CD4-positive, alpha-beta T cell treated with Interleukin-4 for 4 hours (primary cell): ENCODE measurements around the gene MST1.

Experiments
- DNase-seq: peaks from one replicate; pipeline ENCODE4 v3.0.0-alpha.2; 2020

Gene MST1

DNA sequence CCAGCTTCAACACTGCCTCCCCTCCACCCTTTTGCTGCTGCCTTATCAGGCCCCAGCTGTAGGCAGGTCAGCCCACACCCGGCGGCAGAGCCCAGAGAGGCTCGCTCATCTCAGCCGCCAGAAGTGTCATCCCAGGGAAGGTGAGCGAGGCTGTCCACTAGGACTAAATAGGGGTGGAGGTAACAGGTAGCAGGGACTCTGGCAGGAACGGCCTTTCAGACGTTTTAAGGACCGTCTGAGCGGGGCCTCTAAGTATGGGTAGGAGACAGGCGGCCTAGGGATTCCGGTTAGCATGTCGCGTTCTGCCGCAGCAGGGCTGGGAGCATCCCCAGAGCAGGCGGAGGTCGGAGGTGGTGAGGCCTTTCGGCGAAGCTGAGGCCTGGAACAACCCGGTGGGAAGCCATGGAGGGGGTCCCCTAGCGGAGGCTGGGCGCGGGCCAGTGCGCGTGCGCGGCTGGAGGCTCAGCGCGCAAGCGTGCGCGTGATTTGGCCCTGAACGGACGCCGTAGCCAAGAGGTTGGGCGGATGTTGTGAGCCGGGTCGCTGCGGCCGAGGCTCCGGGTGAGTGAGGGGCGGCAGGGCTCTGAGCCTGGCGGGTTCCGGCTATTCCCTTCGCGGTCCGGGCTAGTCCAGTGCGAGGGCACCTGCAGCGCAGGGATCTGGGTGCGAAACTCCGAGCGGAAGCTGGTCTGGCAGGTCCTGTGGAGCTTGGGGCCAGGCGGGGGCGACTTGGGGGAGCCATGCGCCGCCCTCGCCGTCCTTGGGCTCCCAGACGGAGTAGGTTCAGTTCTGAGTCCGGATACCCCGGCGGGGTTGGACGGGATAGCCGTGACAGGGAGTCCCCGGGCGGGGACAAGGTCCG is at the start of gene MST1, which contains the start of gene RNF123:
MST1 (minus strand) TSS at position 429 of the 862 bp plus-strand sequence. CDS start 783 bp downstream, outside the sequence.
RNF123 (plus strand) TSS at position 512 of the 862 bp plus-strand sequence. CDS start 1,609 bp downstream, outside the sequence.
- DNase-seq: peak; percentile 91

DNA sequence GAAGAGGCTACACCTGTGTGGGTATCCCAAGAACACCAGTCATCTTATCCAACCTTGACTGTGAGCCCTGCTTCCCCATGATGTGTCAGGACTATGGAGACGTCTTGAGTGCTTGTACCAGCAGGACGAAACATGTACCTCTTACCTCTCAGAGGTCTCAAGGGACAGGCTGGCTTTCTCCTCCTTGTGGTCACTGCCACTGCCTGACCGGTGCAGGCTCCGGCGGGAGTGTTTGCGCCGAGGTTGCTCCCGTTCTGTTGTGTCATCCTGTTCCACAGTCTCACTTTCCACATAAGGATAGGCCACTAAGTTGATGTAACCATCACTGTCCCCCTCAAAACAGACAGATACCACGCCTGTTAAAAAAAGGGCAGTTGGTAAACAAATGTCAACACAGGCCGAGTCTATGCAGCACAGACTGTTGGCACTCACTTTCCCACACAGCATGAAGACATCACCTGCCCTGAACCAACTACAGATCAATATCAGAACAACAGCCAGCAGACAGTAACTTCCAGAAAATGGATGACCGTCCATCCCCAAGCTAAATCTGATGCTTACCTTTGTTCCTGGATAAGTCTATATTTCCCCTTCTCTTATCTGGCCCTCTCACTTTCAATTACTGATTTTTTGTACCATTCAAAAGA is 48.9 kb upstream of the MST1 start:
- no peak for DNase-seq

DNA sequence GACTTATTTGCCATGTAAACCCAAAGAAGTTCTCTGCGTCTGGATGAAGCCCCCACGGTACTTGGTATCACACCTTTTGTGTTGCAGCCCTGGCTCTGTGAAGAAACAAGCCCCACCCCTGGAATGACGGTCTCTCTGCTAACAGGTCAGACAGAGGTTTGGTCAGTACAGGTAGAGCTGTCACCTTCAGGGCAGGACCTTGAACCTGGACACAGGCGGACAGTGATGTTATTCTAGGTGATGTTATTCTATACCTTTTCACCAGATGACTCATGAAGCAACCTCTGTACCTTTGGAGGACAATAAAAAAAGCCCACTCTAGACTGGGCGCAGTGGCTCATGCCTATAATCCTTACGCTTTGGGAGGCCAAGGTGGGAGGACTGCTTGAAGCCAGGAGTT is 45.5 kb upstream of the MST1 start:
- no peak for DNase-seq

DNA sequence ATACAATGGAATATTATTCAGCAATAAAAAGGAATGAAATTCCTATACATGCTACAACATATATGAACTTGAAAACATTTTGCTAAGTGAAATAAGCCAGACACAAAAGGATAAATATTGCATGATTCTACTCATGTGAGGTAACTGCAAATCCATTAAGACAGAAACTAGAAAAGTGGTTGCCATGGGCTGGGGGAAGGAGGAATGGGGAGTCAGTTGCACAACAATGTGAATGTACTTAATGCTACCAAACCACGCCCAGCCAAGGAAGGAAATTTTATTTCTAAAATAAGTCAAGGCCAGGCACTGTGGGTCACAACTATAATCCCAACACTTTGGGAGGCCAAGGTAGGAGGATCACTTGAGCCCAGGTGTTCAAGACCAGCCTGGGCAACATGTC is 44.3 kb upstream of the MST1 start:
- DNase-seq: no peak

DNA sequence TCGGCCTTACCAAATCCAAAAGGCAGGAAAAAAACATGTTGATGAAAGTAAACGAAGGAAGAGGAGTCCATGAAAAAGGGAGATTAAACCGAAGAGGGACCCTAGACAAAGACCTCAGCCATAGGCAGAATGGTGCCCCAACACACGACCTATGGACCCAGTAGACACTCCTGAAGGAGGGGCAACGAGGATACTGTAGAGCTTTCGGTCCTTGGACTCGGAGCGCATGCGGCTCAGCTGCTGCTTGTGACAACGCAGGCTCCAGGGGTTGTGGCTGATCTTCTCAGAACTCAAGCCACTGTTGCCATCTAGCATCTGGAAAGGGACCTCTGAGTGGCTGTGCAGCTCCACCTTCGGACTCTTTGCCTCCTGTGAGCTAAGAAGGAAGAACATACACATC is 43.3 kb upstream of the MST1 start:
- no peak for DNase-seq

DNA sequence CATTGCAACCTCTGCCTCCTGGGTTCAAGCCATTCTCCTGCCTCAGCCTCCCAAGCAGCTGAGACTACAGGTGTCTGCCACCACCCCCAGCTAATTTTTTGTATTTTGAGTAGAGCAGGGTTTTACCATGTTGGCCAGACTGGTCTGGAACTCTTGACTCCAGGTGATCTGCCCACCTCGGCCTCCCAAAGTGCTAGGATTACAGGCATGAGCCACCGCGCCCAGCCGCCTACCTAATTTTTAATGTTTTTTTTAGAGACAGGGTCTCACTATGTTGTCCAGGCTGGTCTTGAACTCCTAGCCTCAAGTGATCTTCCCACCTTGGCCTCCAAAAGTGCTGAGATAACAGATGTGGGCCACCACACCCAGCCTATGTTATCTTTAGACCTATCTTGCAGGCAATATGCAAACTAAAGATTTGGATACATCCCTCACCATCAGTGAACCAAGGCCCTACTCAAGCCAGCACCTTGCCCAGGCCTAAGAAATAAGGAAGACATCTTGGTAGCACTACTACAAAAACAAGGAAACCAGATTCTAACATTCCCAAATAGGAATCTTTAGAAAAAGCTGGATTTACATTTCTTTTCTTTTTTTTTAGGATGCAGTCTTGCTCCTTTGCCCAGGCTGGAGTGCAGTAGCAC is 40.8 kb upstream of the MST1 start:
- no peak for DNase-seq

DNA sequence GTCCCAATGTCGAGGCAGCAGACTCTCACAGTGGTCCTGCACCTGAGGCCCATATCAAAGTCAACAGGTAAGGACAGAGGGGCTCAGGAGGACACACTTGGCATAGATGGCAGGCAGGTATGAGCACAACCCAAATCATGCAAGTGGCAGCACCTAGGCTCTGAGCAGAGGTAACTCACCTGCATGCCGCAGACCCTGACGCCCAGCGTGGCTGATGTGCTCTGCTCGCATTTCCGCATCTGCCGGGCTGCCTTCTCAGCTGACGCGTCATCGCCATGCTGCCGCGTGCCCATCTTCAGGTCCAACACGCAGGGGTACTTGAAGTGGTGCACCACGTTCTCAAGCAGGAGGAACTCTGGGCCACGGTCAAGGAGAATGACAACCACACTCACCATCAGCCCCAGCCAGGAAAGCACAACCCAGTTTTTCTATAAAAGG is 38.7 kb upstream of the MST1 start:
- no peak for DNase-seq

DNA sequence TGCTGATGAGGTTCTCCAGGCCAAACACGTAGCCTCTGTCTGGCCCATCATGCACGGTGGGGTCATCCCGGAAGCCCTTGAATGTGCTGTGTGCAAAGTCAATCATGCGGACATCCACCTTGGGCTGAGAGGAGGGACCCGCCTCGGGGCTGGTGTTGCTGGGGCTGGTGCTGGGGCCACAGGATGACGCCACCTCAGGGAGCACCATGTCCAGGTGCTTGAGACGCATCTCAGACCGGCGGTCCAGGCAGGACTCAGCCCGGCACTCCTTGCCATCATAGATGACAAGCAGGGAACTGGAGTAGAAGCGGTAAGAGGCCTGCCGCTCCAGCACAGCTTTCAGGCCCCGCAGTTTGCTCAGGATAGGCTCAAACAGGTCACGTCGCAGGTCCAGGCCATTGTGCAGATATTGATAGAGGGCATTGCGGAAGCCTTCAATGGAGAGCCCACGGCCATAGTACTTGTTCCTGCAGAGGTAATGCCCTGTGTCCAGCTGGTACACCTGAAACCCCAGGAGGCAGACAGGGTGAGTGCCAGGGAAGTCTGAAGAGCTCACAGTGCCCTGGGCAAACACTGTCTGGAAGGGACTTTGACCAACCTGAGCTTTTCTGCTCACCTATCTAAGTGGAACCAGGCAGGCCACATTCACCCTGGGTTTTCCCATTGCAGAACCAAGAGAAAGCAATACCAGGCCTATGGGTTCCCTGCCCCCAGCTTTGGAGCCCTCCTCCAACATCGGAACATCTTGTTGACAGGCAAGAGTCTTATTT is 38.1 kb upstream of the MST1 start:
- no peak for DNase-seq

DNA sequence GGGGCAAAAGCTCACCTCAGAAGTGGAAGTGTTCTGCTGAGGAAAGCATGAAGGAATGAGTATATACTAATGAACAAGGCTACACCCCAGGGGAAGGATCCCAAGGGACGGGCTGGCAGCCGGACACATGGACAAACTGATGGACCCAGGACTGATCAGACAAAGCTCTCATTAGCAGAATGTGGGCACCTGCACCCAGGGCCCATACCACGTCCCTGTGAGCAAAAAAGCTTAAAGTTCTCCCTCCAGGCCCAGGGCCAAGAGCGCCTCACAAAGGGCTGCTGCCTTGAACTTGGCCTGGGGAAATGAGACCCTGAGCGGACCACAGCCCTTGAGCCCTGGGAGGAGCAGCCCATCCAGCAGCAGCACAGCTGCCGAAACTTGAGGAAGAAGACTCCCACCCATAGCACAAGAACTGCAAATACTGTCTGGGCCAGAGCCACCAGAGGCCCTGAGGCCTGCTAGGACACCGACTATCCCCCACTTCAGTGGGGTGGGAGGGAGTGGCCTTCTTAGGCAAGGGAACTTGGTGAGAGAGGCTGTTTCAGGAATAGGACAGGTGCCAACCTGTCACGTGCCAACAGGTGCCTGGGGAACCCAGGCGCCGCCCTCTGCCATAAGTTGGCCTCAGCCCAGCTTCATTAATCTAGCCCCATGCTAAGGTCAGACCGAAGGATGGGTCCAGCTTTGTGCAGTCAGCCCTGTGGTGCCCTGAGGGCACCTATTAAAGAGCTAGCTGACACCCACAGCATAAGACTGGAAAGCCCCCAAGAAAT is 36.8 kb upstream of the MST1 start:
- no peak for DNase-seq

DNA sequence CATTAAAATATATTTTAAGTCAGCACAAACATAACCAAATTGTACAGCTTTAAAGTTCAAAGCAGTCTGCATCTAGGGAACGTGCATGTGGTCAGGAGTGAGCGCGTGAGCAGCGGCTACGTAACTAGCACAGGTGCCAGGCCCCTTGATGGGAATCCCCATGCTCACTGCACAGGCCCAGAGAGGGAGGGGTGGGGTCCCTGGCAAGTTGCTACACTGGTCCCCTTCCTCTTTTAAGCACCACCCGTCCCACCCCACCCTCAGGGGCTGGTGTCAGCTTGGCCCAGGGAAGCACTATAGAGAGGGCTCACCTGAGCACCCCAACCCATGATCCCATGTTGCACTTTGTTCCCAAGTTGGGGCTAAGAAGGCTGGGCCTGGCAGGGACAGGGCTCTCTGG is 35.3 kb upstream of the MST1 start:
- DNase-seq: peak; percentile 22

DNA sequence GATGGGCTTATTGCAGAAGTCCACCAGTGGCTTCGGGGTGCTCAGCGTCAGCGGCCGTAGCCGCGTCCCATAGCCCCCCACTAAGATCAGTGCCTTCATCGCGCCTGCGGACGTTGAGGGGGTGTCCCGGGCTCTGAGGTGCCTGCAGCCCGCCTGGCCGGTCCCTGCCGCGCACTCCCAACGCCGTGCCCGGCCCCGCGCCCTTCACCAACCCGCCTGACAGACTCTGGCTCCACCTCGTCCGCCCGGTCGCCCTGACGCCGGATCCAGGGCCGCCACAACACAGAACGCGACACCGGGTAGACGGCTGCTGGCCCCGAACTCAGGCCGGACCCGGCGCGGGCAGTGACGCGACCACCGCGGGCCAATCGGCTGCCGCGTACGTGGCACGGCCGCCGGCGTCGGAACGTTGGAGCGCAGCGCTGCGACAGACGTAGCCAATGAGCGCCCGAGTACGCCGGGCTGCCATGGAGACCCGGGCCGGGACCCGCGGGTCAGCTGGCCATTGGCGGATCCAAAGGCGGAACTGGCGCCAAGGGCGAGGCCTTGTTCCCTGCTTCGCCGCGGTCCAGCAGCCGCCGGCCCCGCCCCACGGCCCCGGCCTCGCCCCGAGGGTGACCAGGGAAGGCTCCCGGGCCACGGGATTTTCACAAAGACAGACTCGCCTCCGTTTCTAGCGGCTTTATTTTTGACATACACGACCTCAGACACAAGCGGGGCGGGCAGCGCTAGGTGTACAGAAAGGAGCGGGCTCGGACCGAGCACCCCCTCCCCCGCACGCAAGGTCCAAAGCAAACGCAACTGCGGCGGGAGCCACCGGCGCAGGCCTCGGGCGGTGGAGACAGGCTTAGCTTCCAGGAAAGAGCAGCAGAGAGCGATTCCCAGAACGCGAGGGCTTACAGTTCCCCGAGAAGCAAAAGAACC is 34.6 kb upstream of the MST1 start, which contains the start of gene GMPPB:
GMPPB (minus strand) TSS at position 324 of the 924 bp plus-strand sequence; CDS start at position 99, 225 bp downstream.
- DNase-seq: peak; percentile 89

DNA sequence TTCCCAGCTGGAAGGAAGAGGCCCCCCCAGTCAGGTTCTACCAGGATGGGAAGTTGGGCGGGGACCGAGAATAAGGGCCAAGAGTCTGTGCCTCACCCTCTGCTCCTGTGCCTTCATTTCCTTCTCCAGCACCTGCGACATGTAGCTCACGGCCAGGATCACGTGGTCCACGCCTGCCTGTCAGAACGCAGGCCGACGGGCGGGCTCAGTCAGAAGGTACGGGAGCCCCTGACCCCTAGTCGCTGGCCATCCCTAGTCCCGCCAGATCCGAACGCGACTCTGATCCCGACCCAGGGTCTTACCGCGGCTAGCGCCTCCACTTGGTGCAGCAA is 34.0 kb upstream of the MST1 start:
- peak; percentile 40 for DNase-seq

DNA sequence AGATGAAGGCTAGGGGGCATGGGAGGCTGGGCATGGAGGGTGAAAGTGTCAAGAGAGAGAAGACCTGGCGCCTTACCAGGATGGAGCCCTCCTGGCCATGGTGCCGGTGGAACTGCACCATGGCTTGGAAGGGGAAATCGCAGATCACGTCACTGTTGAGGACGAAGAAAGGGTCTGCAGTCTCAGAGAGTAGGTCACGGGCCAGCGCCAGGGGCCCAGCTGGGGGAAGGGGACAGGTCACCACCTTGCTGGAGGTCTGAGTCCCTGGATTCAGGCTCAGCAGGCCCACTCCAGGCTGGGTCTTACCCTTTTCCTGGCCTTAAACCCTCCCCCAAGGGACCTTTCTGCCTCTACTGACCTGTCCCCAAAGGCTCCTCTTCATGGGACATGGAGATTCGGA is 33.6 kb upstream of the MST1 start:
- DNase-seq: no peak

DNA sequence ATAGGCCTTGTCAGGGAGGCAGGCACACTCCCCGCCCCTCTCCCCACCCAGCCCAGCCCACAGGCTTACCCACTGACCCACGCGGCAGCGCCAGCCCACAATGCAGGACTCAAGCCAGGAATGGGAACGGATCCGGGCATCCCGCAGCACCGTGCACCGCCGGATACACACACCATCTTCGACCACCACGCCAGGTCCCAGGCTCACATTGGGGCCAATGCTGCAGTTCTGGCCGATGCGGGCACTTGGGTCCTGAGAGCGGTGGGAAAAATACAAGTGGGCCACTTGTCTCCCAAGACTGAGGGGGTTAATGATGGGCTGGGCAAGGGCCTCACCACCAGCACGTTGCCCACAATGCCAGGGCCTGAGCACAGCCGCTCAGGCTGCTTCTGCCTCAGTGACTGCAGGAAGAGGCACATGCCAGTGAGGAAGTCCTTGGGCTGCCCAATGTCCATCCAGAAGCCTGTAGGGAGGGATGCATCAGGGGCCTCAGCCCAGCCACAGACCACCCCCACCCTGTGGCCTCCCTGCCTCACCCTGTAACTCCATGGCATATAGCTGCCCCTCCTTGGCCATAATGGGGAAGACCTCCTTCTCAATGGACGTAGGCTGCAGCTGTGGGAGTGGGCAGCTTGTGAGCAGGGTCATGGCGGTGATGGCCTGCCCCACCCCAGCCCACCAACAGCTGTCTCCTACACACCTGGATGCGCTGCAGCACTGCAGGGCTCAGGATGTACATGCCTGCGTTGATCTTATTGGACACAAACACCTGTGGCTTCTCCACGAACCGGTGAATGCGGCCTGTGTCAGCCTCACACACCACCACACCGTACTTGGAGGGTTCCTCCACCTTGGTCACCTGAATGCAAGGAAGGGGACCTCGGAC is 32.9 kb upstream of the MST1 start:
- no peak for DNase-seq

DNA sequence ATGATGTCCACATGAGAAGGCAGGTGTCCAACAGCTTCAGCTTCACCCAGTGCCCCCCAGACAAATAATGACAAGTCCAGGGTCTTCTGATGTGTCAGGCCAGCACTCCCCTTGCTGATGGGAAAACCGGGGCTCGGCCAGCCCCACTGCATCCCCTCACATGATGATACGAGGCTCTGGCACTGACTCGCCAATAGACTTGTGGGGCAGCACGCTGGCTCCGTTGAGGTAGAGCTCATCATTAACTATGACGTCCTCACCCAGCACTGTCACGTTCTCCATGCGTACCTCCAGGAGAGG is 32.3 kb upstream of the MST1 start:
- DNase-seq: no peak

DNA sequence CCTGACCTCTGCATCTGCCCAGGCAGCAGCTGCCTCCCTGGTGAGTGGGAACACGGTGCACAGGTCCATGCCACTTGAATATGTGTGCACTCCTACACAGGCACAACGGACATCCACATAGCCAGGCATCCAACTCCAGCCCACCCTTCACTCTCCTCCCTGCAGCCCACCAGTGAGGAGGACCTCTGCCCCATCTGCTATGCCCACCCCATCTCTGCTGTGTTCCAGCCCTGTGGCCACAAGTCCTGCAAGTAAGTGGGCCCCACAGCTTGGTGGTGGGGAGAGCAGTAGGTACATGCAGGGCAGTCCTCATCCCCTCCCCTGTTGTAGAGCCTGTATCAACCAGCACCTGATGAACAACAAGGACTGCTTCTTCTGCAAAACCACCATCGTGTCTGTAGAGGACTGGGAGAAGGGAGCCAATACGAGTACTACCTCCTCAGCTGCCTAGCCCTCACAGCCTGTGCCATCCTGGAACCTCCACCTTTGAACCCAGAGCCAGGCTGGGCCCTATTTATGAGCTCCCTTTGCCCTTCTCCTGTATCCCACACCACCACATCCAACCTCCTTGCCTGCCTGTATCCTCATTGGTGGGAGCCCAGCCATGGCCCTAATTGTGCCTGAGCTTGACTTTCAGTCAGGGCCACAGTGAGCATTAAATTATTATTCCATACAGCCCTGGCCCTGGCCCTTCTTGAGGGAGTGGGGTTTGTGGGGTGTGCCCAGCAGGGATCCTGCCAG is 31.8 kb upstream of the MST1 start:
- DNase-seq: no peak

DNA sequence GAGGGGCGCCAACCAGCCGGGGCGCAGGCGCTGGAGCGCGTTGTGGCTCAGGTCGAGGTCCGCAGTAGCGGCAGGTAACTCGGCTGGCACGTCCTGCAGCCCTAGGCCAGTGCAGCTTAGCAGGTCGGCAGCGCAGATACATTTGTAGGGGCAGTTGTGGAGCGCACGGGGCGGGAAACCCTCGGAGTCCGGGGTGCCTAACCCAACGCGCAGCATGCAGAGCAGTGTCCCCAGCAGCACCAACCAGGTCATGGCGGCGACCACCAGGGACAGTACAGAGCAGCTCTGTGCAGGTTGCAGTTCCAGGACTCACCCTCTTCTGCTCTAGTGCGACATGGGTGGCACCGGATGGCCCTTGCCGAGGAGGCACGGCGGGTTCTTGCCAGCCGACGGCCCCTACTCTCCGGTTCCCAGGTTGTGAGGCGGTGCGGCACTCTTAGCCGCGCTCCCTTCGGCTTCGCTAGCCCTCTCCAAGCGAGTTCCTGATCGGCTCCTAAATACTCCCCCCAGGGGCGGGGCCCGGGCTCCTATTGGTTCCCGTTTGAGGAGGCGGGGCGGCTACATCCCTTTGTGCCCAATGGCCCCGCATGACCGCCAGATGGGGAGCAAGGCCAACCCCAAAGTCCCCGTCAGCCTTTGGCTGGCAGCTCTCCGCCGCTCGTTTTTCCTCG is 30.1 kb upstream of the MST1 start, which contains the start of gene AMIGO3:
AMIGO3 (minus strand) TSS at position 471 of the 671 bp plus-strand sequence; CDS start at position 252, 219 bp downstream.
- peak; percentile 88 for DNase-seq

DNA sequence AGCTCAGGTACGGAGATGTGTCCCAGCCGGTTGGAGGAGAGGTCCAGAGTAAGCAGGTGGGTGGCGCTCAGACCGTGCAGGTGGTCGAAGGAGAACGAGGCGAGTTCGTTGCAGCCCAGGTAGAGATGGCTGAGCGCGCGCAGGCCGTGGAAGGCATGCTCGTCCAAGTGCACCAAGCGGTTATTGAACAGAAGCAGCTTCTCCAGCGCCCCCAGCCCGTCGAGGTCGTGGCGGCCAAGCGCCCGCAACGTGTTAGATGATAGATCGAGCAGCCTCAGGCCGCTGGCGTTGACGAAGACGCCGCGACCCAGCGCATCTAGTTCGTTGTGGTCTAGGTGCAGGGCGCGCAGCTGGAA is 29.6 kb upstream of the MST1 start:
- no peak for DNase-seq
